Smooth muscle cell (in vitro differentiated cells): ENCODE results near the gene TMEM156. TPM values are rescaled to one million over a fixed set of nuclear protein-coding genes. Genes with fewer than 3 reads are reported as not detected.
"Not testable (repeated sequence)": the region's sequence is repeated elsewhere in the genome, so short reads cannot be mapped to it uniquely, and the experiment has no call there.

Experiments used
- DNase-seq: peaks from one replicate; lab custom pipeline; 2025; ENCODE audit not compliant: unreplicated experiment; lab: John Stamatoyannopoulos, UW
- H2AFZ ChIP-seq: fragments of 200-600 bp; sonication (generic); 2 replicates; pipeline ENCODE4 v1.6.0; 2016; ENCODE audit warnings: antibody characterized with exemption, low read depth, mild to moderate bottlenecking
- H3F3A ChIP-seq: fragments of 200-600 bp; sonication (generic); 2 replicates; pipeline ENCODE4 v1.6.0; 2017; ENCODE audit warnings: antibody characterized with exemption, low read depth
- H3K27ac ChIP-seq: fragments of 200-600 bp; sonication (generic); 2 replicates; pipeline ENCODE4 v1.5.1; 2016; ENCODE audit warnings: low read depth, mild to moderate bottlenecking
- H3K27me3 ChIP-seq: fragments of 200-600 bp; sonication (generic); 2 replicates; pipeline ENCODE4 v1.6.1; 2016; ENCODE audit warnings: low read depth, mild to moderate bottlenecking
- H3K36me3 ChIP-seq: fragments of 200-600 bp; sonication (generic); 2 replicates; pipeline ENCODE4 v1.5.1; 2016; ENCODE audit warnings: low read depth
- H3K4me1 ChIP-seq: fragments of 200-600 bp; sonication (generic); 2 replicates; pipeline ENCODE4 v1.5.1; 2016; ENCODE audit warnings: low read depth
- H3K4me2 ChIP-seq: fragments of 200-600 bp; sonication (generic); 2 replicates; pipeline ENCODE4 v1.6.0; 2016; ENCODE audit warnings: mild to moderate bottlenecking
- H3K4me3 ChIP-seq: fragments of 200-600 bp; sonication (generic); 2 replicates; pipeline ENCODE4 v1.5.1; 2016; ENCODE audit warnings: mild to moderate bottlenecking
- H3K79me2 ChIP-seq: fragments of 200-600 bp; sonication (generic); 2 replicates; pipeline ENCODE4 v1.6.0; 2016; ENCODE audit warnings: low read depth, mild to moderate bottlenecking
- H3K9ac ChIP-seq: fragments of 200-600 bp; sonication (generic); 2 replicates; pipeline ENCODE4 v1.6.0; 2016; ENCODE audit warnings: low read depth
- H3K9me3 ChIP-seq: fragments of 200-600 bp; sonication (generic); replicated peaks from 2 replicates; pipeline ENCODE4 v1.5.1; 2016; ENCODE audit warnings: low read depth
- H4K20me1 ChIP-seq: fragments of 200-600 bp; sonication (generic); 2 replicates; pipeline ENCODE4 v1.6.0; 2016; ENCODE audit warnings: low read depth
- CTCF ChIP-seq: fragments of 200-600 bp; sonication (generic); IDR thresholded peaks from 2 replicates; pipeline ENCODE4 v1.5.1; 2017; ENCODE audit warnings: borderline replicate concordance, mild to moderate bottlenecking, antibody characterized with exemption; ENCODE audit not compliant: insufficient read depth, poor library complexity, severe bottlenecking
- WGBS: methylation state at CpG from one replicate; pipeline ENCODE4 v1.1.7; 2016; ENCODE audit warnings: low lambda C conversion rate; 5-methylcytosine and 5-hydroxymethylcytosine counted together
- polyA plus RNA-seq: library from polyadenylated mRNA; unstranded; fragments of >200 nt; fragmentation: Nextera tagmentation; extraction: Ambion mirVana; gene quantifications from 2 replicates; pipeline ENCODE4 v1.2.1, GENCODE V29; 2016
- total RNA-seq: library from RNA; depleted of rRNA; stranded (reverse); fragments of >200 nt; gene quantifications from 2 replicates; pipeline ENCODE4 v1.2.3, GENCODE V29; 2014

Gene TMEM156
- total and polyA plus RNA-seq, 2 experiments from 2014 or later = 0.04 TPM; not detected in 1

- no peak for DNase-seq
- Histone ChIP-seq H4K20me1 (no peaks in the 10 kb centered on the region), H3K9me3 (no peaks in the 10 kb centered on the region), H2AFZ (no peak overlapping the region), H3K4me3 (no peak overlapping the region), H3K4me1 (peaks cover 4% of the 10 kb centered on the region), H3K27me3 (no peaks in the 10 kb centered on the region), H3K27ac (peak overlapping the region; percentile 77), H3F3A (peaks cover 20% of the 10 kb centered on the region), H3K4me2 (no peak overlapping the region), H3K9ac (no peak overlapping the region), H3K79me2 (no peaks in the 10 kb centered on the region), H3K36me3 (peaks cover 14% of the 10 kb centered on the region)
- TF ChIP-seq CTCF = no peak
- 92% methylated on average over 3 of the region's 3 CpGs for WGBS
Observed at GRCh38 chr4:38946919-38947318, 85.3 kb downstream of the TMEM156 start.

GRCh38 chr4:38944440-38944839, 87.8 kb downstream of the TMEM156 start:
- TF ChIP-seq CTCF = no peak
- H3K36me3 ChIP-seq = peaks cover 30% of the 10 kb centered on the region
- no peaks in the 10 kb centered on the region for H3K27me3 ChIP-seq
- peaks cover 4% of the 10 kb centered on the region for H3K4me1 ChIP-seq
- no peak overlapping the region for H3K9ac ChIP-seq
- no peak overlapping the region for H3K27ac ChIP-seq
- peaks cover 6% of the 10 kb centered on the region for H4K20me1 ChIP-seq
- H3K9me3 ChIP-seq = no peaks in the 10 kb centered on the region
- H3K4me3 ChIP-seq = no peak overlapping the region
- peaks cover 18% of the 10 kb centered on the region for H3F3A ChIP-seq
- no peak overlapping the region for H3K4me2 ChIP-seq
- DNase-seq = no peak
- 95% methylated on average over 9 of the region's 9 CpGs for WGBS
- H3K79me2 ChIP-seq = no peaks in the 10 kb centered on the region
- H2AFZ ChIP-seq = no peak overlapping the region

- Histone ChIP-seq H2AFZ (no peak overlapping the region), H3K9ac (no peak overlapping the region), H3K27me3 (no peaks in the 10 kb centered on the region), H3K36me3 (peaks cover 30% of the 10 kb centered on the region), H3F3A (peaks cover 15% of the 10 kb centered on the region), H3K4me3 (no peak overlapping the region), H3K9me3 (no peaks in the 10 kb centered on the region), H3K4me2 (no peak overlapping the region), H3K4me1 (no peaks in the 10 kb centered on the region), H3K27ac (no peak overlapping the region), H4K20me1 (peaks cover 17% of the 10 kb centered on the region), H3K79me2 (no peaks in the 10 kb centered on the region)
- 93% methylated on average over 4 of the region's 4 CpGs for WGBS
- no peak for TF ChIP-seq CTCF
- no peak for DNase-seq
Observed at GRCh38 chr4:38943343-38943742, 88.9 kb downstream of the TMEM156 start.

GRCh38 chr4:38941906-38942305, 90.3 kb downstream of the TMEM156 start:
- not testable (repeated sequence) for H3K27me3 ChIP-seq, H3K79me2 ChIP-seq

More at GRCh38 chr4:38941906-38942305, 90.3 kb downstream of the TMEM156 start:
- H4K20me1 ChIP-seq = peaks cover 25% of the 10 kb centered on the region
- H3K4me3 ChIP-seq, H3K9ac ChIP-seq, H3K27ac ChIP-seq, H3K4me2 ChIP-seq, H3K4me1 ChIP-seq, DNase-seq, H2AFZ ChIP-seq, H3K9me3 ChIP-seq: not testable (repeated sequence)
- H3K36me3 ChIP-seq = peaks cover 36% of the 10 kb centered on the region
- 84% methylated on average over 3 of the region's 3 CpGs for WGBS
- peaks cover 15% of the 10 kb centered on the region for H3F3A ChIP-seq
